ENCODE data around the gene KRT74.

The KRT74 gene

DNA sequence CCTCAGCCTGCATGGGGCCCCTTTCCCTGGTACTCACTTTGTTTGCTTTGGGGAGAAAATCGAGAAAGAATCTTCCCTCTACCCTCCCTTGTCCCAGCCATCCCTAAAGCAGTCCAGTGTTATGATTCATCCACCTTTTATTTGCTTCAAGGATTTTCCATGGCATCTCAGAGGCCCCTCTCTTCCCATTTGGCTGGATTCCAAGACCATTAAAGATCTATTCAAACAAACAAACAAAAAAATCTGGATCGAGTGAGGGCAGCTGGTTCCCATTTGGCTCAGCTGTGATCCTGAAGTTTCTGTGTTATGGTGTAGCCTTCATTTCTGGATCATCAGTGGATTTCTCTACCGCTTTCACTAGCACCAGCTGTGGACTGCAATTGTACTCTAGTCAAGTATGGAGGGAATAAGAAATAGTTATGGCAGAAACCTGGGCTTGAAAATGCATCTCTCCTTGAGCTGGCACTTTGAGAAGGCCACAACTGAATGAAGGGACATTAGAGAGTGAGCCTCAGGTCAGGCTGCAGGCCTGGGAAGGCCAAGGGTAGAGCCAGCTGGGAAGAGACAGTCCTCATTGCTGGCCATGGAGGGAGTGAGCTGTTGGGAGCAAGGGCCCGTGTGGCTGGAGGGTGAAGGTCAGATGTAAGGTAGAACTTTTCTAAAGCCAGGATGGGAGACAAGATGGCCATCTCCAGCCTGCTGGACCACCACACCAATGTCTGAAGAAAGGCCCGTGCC, 34.4 kb downstream of the KRT74 start:
- no peak overlapping the region for H3K27ac ChIP-seq
- TF ChIP-seq CTCF (conservative IDR thresholded peaks at IDR 0.05): no peak

DNA sequence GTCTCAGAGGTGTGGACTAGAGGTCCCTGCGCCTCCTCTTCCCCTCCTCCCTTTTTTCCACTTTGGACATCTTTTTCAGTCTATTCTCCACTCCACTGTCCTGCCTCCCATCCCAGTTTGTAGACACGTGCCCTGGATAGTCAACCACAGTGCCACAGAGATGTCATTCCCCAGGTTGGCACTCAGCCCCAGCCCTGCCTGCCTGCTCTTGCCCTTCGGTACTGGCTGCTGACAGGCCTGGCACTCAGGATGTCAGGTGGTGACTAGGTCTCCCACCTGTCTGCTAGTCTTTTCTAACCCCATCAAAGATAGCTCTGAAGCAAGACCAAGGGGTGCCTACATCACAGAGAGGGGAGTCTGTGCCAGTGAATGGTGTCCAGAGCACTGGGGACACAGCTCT, 36.5 kb downstream of the KRT74 start:
- H3K27ac ChIP-seq: no peak overlapping the region
- no peak for TF ChIP-seq CTCF (conservative IDR thresholded peaks at IDR 0.05)
- TF ChIP-seq ZFX (IDR thresholded peaks at IDR 0.05): no peak

- no peak for TF ChIP-seq ZFX (IDR thresholded peaks at IDR 0.05)
- no peak for TF ChIP-seq CTCF (conservative IDR thresholded peaks at IDR 0.05)
- no peak overlapping the region for H3K27ac ChIP-seq
Observed at GRCh38 chr12:52535574-52535973, 38.1 kb downstream of the KRT74 start.

- H3K27ac ChIP-seq: no peak overlapping the region
- peak; percentile 32 for TF ChIP-seq CTCF (conservative IDR thresholded peaks at IDR 0.05)
- TF ChIP-seq ZFX (IDR thresholded peaks at IDR 0.05): no peak
Observed at GRCh38 chr12:52534482-52534881, 39.2 kb downstream of the KRT74 start.

GRCh38 chr12:52533686-52534470, 39.8 kb downstream of the KRT74 start:
- no peak overlapping the region for H3K27ac ChIP-seq
- TF ChIP-seq ZFX (IDR thresholded peaks at IDR 0.05) (no peak), CTCF (conservative IDR thresholded peaks at IDR 0.05) (no peak)

- no peak overlapping the region for H3K27ac ChIP-seq
- no peak for TF ChIP-seq CTCF (conservative IDR thresholded peaks at IDR 0.05)
- no peak for TF ChIP-seq ZFX (IDR thresholded peaks at IDR 0.05)
Observed at GRCh38 chr12:52532636-52533035, 41.0 kb downstream of the KRT74 start.

DNA sequence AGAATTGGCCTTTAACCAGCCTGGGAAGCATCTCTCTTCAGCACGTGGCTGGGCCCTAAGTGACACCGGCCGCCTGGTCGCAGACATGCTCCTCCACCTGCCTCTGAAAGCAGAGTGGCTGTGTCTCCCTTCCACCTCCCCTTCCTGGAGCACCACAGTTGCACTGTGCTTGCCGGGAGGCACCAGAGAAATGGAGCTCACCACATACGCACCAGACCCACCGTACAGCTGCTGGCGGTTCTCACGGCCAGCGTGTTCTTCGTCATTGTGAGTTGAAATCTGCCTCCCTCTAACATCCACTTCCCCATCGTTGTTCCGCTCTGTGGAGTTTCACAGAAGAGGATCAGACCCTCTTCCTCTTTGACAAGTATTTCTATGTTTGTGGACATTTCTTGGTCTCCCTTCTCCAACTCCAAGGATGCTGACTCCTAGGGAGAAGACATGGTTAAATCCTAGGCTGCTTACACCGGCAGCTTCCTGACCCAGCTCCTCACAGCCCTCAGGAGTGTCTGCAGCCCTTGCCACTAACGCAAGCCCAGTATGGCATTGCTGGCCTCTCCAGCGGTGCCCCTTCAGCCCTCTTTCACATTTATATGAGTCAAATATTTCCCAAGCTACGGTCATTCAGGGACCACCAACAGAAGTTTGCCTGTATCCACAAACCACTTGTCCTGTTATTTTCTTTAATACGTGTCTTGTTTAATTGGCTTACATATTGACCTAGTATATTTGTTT, 41.9 kb downstream of the KRT74 start:
- no peak overlapping the region for H3K27ac ChIP-seq
- TF ChIP-seq ZFX (IDR thresholded peaks at IDR 0.05) (no peak), CTCF (conservative IDR thresholded peaks at IDR 0.05) (no peak)

Measured in C4-2B (cell line).